HG03060 (cell line): ENCODE data around the gene CSGALNACT2.

Source experiments
- ATAC-seq: cut with Tn5 transposase; IDR thresholded peaks from one replicate; pipeline ENCODE4 v1.9.1; 2021; ENCODE audit warnings: low read depth, moderate number of reproducible peaks; ENCODE audit not compliant: unreplicated experiment

The CSGALNACT2 gene

DNA sequence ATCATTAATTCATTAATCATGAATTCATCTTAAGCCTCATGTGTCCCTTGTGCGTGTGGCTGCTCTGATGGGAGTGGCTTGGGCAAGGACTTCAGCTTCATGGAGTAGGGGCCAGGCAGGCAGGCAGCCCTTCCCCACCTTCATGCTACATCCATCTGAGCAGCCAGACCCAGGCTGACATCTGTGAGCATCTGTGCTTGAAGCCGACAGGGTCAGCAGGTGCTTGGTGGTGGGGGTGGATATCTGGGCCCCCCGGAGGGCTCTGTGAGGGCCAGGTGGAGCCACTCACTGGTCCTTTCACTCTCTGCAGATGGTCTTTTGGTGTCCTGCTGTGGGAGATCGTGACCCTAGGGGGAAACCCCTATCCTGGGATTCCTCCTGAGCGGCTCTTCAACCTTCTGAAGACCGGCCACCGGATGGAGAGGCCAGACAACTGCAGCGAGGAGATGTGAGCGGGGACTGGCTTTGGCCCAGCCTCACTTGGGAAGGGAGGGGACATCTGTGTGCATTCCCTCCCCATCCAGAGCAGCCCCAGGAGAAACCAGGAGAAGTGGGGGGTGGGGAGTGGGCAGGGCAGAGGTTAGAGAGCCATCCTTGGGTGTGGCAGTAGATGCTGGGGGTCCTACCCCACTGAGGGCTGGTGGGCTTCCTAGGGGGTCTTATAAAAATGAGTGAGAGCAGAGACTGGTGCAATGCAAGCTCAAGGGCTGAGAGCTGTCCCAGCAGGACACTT, 14.7 kb upstream of the CSGALNACT2 start:
- no peak for ATAC-seq

DNA sequence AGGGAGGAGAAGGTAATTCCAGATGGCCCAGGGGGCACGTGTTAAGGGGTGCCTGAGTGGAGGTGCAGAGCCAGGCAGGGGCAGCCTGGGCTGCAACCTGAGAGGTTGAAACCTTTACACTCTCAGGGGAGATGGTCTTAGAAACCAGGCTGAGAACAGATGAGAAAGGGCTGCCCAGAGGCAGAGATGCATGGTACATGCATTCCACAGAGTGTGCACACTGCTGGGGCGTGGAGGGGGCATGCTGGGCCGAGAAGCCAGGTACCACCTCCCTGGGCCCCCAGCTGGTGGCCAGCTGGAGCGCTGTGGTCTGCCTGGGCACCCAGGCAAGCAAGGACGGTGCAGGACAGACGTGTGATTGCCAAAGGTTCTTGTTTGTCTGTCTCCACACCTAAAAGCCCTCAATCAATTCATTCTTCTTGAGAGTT, 14.1 kb upstream of the CSGALNACT2 start:
- no peak for ATAC-seq

DNA sequence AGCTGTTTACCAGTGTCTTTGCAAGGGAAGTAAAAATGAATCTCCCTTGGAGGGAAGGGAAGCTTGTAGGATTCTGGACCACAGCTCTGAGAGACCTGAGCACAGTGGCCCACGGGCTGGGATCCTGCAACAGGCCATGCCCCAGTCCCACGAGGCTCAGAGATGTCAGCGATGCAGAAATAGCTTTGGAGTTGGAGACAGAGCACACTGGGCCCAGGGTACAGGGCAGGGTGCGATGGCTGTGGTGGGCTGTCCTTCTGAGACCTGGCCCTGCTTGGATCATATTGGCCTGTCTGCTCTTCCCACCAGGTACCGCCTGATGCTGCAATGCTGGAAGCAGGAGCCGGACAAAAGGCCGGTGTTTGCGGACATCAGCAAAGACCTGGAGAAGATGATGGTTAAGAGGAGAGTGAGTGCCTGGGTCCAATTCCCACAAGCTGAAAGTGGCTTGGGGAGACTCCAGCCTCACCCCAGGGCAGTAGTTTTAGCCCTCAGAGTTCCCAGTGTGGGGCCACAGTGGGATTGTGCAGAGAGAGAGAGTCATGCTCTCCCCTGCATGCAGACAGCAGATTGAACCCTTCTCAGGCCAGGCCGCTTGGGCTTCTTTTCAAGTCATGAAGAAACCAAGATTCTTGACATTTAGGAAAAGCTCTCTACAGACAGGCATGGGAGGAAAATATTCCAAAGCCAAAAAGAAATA, 13.5 kb upstream of the CSGALNACT2 start:
- no peak for ATAC-seq

DNA sequence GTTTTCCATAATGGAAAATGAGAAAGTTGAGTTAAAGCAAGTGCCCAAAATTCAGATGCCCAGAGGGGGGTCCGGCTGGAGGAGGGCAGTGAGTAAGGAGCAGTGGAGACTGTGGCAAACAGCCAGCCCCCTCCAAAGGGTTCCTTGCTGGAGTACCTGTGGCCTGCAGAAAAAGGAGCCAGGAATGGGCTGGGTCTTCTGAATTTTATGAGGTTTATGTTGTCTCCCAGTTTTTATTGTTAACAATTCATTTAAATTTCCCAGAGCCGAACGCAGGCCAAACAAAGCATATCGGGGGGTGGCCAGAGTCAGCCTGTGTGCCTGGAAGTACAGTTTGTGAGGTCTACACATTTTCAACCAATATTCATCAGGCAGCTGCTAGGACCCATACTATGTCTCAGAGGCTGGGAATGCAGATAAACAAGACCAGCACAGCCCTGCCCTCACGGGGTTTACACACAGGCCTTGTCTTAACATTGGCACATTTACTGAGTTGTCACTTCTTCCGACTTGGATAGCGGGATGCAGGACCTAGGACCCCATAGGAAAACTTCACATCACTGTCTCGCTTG, 12.9 kb upstream of the CSGALNACT2 start:
- no peak for ATAC-seq

DNA sequence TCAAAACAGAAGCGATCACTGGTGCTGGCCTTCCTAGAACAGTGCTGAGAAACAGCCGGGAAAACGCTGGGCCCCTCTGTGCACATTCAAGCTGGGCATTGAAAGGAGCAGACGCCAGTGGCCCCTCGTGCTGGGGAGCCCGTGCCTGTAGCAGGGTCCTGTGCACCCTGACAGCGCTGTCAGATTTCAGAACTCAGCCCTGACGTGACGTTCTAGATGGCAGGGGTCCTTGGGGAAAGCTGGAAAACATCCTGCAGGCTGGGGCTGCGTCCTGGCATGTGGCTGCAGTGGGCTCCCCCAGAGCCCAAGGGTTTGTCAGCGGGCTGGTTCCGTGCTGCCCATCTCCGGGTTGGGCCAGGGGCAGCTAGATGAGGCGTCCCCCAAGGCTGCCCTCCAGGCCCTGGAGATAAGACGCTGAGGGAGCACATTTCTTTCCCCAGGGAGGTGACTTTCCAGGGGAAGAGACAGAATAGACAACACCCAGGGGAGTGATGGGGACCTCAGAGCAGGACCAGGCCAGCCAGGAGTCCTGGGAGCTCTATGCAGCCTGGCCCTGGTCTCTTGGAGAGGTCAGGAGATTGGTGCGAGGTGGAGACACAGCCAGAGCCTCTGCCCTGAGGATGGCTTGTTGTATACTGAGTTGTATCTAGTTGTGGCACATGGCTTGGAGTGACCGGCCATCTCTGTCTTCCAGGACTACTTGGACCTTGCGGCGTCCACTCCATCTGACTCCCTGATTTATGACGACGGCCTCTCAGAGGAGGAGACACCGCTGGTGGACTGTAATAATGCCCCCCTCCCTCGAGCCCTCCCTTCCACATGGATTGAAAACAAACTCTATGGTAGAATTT, 12.1 kb upstream of the CSGALNACT2 start:
- ATAC-seq = no peak

DNA sequence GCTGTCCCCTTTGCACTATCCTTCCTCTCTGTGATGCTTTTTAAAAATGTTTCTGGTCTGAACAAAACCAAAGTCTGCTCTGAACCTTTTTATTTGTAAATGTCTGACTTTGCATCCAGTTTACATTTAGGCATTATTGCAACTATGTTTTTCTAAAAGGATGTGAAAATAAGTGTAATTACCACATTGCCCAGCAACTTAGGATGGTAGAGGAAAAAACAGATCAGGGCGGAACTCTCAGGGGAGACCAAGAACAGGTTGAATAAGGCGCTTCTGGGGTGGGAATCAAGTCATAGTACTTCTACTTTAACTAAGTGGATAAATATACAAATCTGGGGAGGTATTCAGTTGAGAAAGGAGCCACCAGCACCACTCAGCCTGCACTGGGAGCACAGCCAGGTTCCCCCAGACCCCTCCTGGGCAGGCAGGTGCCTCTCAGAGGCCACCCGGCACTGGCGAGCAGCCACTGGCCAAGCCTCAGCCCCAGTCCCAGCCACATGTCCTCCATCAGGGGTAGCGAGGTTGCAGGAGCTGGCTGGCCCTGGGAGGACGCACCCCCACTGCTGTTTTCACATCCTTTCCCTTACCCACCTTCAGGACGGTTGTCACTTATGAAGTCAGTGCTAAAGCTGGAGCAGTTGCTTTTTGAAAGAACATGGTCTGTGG, 11.4 kb upstream of the CSGALNACT2 start:
- peak; percentile 45 for ATAC-seq

DNA sequence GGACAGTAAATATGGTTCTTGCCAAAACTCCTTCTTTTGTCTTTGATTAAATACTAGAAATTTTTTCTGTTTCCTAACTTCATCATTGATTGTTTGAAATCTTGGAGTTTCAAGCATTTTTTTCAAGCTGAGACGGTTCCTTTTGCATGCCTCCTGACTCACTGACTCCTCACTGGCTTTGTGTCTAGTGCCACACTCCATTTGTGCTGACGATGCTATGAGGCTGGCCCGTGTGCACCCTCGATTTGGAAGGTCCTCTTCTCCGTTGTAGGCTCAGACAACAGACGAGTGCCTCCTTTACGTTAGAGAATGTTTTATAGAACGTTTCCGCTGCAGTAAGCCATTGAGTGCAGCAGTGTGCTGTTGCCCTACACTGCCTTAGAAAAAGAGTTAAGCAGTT, 10.8 kb upstream of the CSGALNACT2 start:
- no peak for ATAC-seq

DNA sequence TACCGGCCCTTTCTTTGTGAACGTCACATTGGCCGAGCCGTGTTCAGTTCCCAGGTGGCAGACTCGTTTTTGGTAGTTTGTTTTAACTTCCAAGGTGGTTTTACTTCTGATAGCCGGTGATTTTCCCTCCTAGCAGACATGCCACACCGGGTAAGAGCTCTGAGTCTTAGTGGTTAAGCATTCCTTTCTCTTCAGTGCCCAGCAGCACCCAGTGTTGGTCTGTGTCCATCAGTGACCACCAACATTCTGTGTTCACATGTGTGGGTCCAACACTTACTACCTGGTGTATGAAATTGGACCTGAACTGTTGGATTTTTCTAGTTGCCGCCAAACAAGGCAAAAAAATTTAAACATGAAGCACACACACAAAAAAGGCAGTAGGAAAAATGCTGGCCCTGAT, 9.9 kb upstream of the CSGALNACT2 start:
- no peak for ATAC-seq

DNA sequence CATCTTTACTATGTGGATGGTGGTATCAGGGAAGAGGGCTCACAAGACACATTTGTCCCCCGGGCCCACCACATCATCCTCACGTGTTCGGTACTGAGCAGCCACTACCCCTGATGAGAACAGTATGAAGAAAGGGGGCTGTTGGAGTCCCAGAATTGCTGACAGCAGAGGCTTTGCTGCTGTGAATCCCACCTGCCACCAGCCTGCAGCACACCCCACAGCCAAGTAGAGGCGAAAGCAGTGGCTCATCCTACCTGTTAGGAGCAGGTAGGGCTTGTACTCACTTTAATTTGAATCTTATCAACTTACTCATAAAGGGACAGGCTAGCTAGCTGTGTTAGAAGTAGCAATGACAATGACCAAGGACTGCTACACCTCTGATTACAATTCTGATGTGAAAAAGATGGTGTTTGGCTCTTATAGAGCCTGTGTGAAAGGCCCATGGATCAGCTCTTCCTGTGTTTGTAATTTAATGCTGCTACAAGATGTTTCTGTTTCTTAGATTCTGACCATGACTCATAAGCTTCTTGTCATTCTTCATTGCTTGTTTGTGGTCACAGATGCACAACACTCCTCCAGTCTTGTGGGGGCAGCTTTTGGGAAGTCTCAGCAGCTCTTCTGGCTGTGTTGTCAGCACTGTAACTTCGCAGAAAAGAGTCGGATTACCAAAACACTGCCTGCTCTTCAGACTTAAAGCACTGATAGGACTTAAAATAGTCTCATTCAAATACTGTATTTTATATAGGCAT, 9.1 kb upstream of the CSGALNACT2 start:
- peak; percentile 50 for ATAC-seq

DNA sequence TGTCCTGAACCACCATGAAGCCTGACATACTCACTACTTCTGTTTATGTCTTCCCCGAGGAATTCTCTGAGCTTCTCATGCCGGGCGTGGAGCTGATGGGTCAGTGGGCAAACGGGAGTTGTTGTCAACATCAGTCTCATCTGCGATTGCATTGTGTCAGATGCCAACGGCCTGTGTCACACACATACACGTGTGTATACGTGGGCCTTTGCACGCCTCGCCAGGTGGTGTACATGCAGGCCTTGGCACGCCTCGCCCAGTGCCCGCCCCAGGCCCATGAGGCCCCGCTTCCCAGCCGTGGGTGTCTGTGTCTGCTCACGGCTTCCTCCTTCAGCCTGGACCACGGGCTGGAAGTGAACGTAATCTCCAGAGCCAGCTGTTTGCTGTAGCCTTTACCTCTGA, 7.5 kb upstream of the CSGALNACT2 start:
- no peak for ATAC-seq

DNA sequence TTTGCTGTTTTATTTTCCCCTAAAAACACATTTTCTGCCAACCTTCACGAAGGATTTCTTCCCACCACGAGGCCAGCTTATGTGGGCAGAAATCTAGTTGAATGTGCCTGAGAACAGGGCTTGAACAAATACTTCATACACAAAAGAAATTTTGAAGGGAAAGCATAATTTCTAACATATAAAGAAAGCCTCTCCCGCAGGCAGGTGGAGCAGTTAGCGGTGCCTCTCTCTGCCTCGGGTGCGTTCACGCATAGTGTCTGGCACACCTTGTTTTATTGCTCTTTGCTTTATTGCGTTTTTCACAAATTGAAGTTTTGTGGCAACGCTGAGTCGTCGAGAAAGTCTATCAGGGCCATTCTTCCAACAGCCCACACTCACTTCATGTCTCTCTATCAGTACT, 7.0 kb upstream of the CSGALNACT2 start:
- ATAC-seq = no peak

DNA sequence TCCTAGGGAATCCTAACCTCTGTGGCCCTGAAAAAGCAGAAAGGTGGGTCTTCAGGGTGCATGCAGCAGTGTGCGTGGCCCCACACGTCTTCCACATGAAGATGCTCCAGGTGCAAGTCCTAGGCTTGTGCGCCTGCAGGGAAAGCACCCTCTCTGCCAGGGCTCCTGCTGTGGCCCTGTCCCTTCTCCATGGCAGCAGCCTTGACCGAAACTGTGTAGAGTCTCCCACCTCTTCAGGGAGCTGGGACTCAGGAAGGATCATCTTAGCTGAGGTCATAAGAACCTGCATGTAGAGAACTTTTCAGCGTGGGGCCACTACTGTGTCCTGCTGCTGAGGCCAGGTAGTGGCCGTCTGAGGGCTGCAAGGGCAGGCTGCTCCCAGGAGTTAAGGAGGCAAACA, 6.3 kb upstream of the CSGALNACT2 start:
- ATAC-seq = no peak

DNA sequence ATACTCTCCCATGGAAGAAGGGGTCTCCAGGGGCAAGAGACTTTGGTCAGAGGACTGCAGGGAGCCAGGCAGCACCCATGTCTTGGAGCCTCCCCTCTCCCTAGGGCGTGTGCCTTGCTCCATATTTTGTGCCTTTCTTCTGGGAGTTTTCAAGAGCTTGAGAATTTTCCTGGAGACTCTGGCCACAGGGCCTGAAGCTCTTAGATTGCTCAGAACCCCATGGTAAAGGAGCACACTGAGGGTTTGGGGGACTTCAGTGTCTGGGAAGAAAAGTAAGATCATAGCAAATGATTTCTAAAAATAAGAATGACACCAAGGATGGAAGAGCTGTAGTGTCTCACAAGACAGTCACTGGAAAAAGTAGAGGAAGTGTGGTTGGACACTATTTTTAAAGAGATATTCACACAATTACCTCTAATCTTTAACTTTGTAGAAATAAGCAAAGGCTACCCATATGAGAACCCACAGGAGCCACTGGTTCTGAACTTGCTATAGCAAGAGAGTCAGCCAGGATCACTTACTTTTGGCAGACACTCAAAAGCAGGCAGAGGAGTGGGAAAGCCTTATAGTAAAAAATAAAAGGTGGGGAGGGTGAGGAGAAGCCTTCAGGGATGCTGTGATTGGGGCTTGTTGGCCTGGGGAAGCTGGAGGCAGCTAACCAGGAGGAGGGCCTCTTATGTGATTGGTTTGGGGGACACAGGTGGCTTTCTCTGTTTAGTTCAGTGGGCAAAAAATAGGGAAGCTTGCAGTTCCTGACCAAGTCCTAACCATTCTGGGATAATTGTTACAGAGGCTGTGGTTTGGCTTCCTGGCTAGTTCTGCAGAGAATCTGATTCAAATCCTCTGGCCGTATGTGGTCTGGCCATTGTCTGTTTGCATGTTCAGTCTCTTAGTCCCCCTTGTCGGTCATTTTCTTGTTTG, 5.1 kb upstream of the CSGALNACT2 start:
- no peak for ATAC-seq

DNA sequence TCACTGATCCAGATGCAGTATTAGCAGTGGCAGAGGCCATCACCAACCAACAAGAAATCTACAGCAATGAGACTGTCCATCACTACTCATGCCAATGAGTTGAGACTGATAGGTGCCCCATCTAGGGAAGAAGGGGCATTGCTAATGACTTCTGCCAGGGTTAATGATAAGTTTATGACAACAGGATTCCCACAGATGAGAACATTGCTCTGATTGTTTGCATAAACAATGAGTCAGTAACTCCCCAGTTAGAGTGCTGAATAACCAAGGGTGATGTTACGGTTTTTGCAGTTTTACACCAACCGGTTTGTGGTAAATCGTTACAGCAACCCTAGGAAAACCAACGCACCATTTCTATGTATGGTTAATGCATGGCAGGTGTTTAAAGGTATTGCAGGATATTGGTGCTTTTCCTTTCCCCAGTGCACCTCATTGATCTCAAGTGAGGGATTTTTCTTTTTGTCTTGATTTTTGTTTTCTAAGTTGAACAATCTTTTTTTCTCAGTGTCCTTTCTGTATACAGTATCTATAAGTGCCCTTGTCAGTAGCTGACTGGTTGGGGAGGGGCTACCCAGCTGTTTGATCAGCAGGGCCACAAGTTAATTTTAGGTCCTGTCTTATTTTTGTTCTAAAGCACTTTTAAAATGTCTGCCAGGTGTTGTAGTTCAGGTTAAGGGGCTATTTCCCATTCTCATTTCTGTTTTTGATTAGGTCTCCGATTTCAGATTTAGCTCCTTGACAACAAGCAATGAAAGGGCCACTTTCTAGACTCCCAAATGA, 3.9 kb upstream of the CSGALNACT2 start:
- no peak for ATAC-seq

DNA sequence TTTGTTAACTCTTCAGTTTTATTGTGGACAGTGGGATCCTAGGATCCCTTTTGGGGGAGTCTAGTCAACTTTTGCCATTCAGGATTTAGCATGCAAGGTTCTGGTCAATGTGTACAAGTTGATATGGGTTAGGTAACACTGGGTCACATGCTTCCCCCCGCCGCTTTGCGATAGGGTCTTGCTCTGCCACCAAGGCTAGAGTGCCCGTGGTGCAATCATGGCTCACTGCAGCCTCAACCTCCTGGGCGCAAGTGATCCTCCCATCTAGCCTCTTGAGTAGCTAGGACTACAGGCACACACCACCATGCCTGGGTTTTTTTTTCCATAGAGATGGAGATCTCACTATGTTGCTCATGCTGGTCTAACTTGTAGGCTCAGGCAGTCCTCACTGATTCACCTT, 3.2 kb upstream of the CSGALNACT2 start:
- no peak for ATAC-seq

DNA sequence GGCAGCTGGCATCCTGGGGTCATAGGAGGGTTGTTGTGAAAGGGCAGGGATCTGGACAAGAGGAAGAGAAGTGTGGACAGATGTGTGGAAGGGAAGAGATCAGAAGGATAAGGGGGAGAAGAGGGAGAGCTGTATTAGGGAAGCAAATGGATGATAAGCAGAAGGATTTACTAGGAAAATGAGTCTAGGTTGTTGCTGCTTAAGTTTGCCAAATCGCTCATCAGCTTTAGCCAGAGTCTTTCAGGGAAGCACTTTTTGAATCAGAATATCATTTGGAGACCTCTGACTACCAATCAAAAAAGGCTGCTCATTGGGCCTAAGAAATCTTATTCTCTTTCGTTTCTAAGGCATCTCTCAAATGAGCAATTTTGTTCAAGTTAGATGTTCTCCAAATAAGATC, 2.6 kb upstream of the CSGALNACT2 start:
- no peak for ATAC-seq

DNA sequence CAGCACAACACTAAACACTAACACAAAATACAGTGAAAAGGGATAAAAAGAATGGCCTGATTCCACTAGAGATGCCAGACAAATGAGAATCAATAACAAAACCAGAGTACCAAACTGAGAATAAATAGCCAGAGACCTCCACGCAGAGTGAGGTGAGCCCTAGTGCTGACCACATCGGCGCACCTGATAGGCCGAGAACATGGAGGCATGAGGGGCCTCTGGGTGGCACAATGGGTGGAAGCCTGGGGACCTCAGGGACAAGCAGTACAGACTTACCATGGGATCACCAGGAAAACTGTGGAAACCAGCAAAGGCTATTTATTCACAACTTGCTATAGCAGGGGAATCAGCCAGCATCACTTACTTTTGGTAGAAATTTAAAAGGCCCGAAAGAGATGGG, 1.8 kb upstream of the CSGALNACT2 start:
- ATAC-seq = no peak
